ENCODE results near the gene KLLN. TPM values are rescaled to one million over a fixed set of nuclear protein-coding genes. Genes with fewer than 3 reads are reported as not detected.
"Not testable (repeated sequence)": the region's sequence is repeated elsewhere in the genome, so short reads cannot be mapped to it uniquely, and the experiment has no call there.

Gene KLLN
- total RNA-seq, 3 donors from 2014 or later, result 0.44 to 1.1 (median 0.66) TPM

DNA sequence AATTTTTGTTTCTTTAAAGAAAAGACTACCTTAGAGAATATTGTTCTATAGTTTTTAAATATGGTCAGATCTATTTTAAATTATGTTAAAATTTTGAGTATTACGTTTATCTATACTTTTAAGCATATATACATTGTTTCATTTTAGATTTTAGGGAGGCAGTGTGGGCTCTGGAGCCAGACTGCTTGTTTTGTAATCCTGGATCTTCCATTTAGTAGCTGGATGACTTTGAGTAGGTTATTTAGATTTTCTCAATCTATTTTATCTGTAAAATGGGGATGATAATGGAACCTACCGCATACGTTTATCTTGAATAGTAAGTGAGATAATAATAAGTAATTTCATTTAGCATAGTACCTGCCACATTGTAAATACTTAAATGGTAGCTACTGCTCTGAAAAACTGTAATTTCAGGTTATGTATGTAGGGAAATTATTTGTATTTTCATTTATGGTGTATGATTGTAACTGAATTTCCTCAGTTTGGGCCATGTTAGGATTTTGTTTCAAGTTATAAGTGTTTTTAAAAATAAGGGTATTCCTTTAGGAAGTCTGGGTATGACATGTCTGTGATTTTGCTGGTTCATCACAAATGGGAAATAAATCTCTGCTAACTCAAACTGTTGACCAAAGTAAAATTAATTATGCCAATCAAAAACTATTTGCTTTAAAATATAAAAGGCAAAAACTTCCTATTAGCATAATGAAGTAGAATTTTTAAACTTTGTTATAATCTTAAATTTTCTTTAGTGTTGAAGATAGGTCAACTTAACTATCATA is 6.6 kb upstream of the KLLN start:
- H3K36me3 ChIP-seq, result no peaks in the 10 kb centered on the region
- no peaks in the 10 kb centered on the region for H3K9me3 ChIP-seq
- intact Hi-C loops (cut with DNase I; ENCODE audit: low total_unique reads), result no loop called here
- H3K4me1 ChIP-seq, result peaks cover 0 to 7% of the 10 kb centered on the region in 2 donors
- H3K27ac ChIP-seq, result no peak overlapping the region
- TF ChIP-seq POLR2AphosphoS5 (IDR thresholded peaks at IDR 0.05) (no peak), CTCF (IDR thresholded peaks at IDR 0.05) (no peak), POLR2A (IDR thresholded peaks at IDR 0.05) (no peak)
- peak overlapping the region in 2 of 3 donors; percentile 72 to 73 for H3K4me3 ChIP-seq
- H3K27me3 ChIP-seq, result no peaks in the 10 kb centered on the region
- DNase-seq (ENCODE audit: low spot score in 2 of 2), result no peak

GRCh38 chr10:87869139-87869538 is 5.8 kb upstream of the KLLN start:
- H3K27ac ChIP-seq, result peak overlapping the region; percentile 39 to 98
- DNase-seq (ENCODE audit: low spot score in 2 of 2); H3K9me3 ChIP-seq; H3K27me3 ChIP-seq; intact Hi-C loops (cut with DNase I; ENCODE audit: low total_unique reads); H3K36me3 ChIP-seq; H3K4me1 ChIP-seq: not testable (repeated sequence)
- H3K4me3 ChIP-seq, result peak overlapping the region; percentile 72 to 91 (median 73)

DNA sequence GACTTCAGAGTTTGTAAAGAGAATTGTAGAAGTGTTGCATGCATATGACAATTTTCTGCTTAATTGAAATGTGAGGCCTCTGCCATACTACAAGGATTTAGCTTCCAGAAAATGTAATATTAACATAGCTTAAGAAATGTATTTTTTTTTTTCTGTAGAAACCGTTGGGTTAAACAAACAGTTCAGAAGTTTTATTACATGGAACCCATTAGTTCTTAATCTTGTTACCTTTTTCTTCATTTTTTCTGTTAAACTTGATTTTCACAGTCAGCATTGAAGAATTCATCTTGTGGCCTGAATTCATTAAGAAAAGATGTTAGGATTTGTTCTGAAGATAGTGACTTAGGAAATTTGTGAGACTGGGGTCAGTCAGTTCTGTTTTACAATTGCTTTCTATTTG is 4.9 kb upstream of the KLLN start:
- Histone ChIP-seq H3K27ac (peak overlapping the region; percentile 32 to 98), H3K4me1 (peaks cover 0 to 7% of the 10 kb centered on the region in 2 donors), H3K9me3 (no peaks in the 10 kb centered on the region), H3K27me3 (no peaks in the 10 kb centered on the region), H3K36me3 (no peaks in the 10 kb centered on the region), H3K4me3 (peak overlapping the region; percentile 72 to 91 (median 73))
- intact Hi-C loops (cut with DNase I; ENCODE audit: low total_unique reads), result no loop called here
- no peak for DNase-seq (ENCODE audit: low spot score in 2 of 2)
- TF ChIP-seq POLR2A (IDR thresholded peaks at IDR 0.05), result no peak
- TF ChIP-seq POLR2AphosphoS5 (IDR thresholded peaks at IDR 0.05), result no peak
- no peak for TF ChIP-seq CTCF (IDR thresholded peaks at IDR 0.05)

DNA sequence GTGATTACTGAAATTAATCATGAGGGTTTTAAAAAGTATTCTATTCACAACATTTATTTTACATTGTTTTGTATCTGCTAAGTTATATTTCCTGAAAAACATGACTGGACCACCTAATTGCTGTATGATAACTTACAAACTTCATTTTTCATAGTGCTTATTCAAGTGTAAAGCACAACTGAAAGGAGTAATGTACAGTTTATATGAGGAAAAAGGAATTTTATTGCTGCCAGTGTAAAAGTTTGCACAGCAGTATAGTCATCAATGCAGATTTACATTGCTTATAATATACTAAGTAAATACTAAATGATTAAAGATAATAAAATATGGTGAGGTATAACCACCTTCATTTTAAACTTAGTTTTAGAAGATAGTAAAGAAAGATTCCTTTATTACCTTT is 4.1 kb upstream of the KLLN start:
- intact Hi-C loops (cut with DNase I; ENCODE audit: low total_unique reads), result no loop called here
- TF ChIP-seq POLR2A (IDR thresholded peaks at IDR 0.05) (no peak), CTCF (IDR thresholded peaks at IDR 0.05) (no peak), POLR2AphosphoS5 (IDR thresholded peaks at IDR 0.05) (no peak)
- Histone ChIP-seq H3K9me3 (no peaks in the 10 kb centered on the region), H3K4me3 (peak overlapping the region; percentile 72 to 91 (median 73)), H3K27me3 (no peaks in the 10 kb centered on the region), H3K27ac (peak overlapping the region; percentile 13 to 98), H3K4me1 (peaks cover 0 to 7% of the 10 kb centered on the region in 2 donors), H3K36me3 (no peaks in the 10 kb centered on the region)
- DNase-seq (ENCODE audit: low spot score in 2 of 2), result no peak

GRCh38 chr10:87866412-87866974 is 3.2 kb upstream of the KLLN start:
- Histone ChIP-seq H3K36me3 (no peaks in the 10 kb centered on the region), H3K4me3 (peak overlapping the region; percentile 72 to 91 (median 73)), H3K9me3 (no peaks in the 10 kb centered on the region), H3K27ac (peak overlapping the region; percentile 13 to 98), H3K27me3 (no peaks in the 10 kb centered on the region), H3K4me1 (peaks cover 0 to 7% of the 10 kb centered on the region in 2 donors)
- no peak for DNase-seq (ENCODE audit: low spot score in 2 of 2)
- TF ChIP-seq CTCF (IDR thresholded peaks at IDR 0.05) (no peak), POLR2AphosphoS5 (IDR thresholded peaks at IDR 0.05) (no peak), POLR2A (IDR thresholded peaks at IDR 0.05) (no peak)
- intact Hi-C loops (cut with DNase I; ENCODE audit: low total_unique reads), result no loop called here

Data from breast epithelium (tissue), 4 donors.